WTC11 (cell line): ENCODE results near the gene SPIRE1. TPM values are rescaled to one million over a fixed set of nuclear protein-coding genes. Genes with fewer than 3 reads are reported as not detected.

Experiments used
- ATAC-seq: fragments of 200-7000 bp; cut with Tn5 transposase; 2 replicates; pipeline ENCODE4 v1.10.0; 2021; ENCODE audit warnings: mild to moderate bottlenecking, moderate library complexity
- CTCF ChIA-PET: fragments of 300-600 bp; sonication (Branson Sonifier 250); formaldehyde crosslinking; loops from one replicate; lab custom pipeline; 2021; ENCODE audit warnings: antibody characterized with exemption; lab: Charles Lee
- POLR2A ChIA-PET: fragments of 350-600 bp; sonication (Branson Sonifier 250); formaldehyde crosslinking; loops from one replicate; lab custom pipeline; 2021; ENCODE audit warnings: antibody characterized with exemption; lab: Charles Lee
- DNase-seq: peaks from one replicate; pipeline ENCODE4 v3.0.0; 2021; ENCODE audit warnings: low spot score
- H3K27ac Mint-ChIP-seq: 2 replicates; pipeline ENCODE4 v1.8.0; 2021; ENCODE audit warnings: mixed read lengths
- H3K27me3 Mint-ChIP-seq: 2 replicates; pipeline ENCODE4 v1.8.0; 2021; ENCODE audit warnings: low read depth, mild to moderate bottlenecking, moderate library complexity, mixed read lengths
- H3K36me3 Mint-ChIP-seq: 2 replicates; pipeline ENCODE4 v1.8.0; 2021; ENCODE audit warnings: mixed read lengths
- H3K4me1 Mint-ChIP-seq: 2 replicates; pipeline ENCODE4 v1.8.0; 2022; ENCODE audit warnings: mixed read lengths
- H3K4me3 Mint-ChIP-seq: 2 replicates; pipeline ENCODE4 v1.8.0; 2021; ENCODE audit warnings: mild to moderate bottlenecking, moderate library complexity, mixed read lengths
- H3K9me3 Mint-ChIP-seq: 2 replicates; pipeline ENCODE4 v1.8.0; 2021; ENCODE audit warnings: mixed read lengths
- AFF4 ChIP-seq: sonication (generic); formaldehyde crosslinking; IDR thresholded peaks from 2 replicates; pipeline ENCODE4 v1.8.1; 2023; ENCODE audit warnings: mild to moderate bottlenecking, missing genetic modification reagents, borderline replicate concordance
- ELF4 ChIP-seq: sonication (generic); formaldehyde crosslinking; IDR thresholded peaks from 2 replicates; pipeline ENCODE4 v1.8.1; 2022; ENCODE audit warnings: low read depth, mild to moderate bottlenecking, moderate library complexity, missing genetic modification reagents
- GRHL2 ChIP-seq: fragments of 250-450 bp; sonication (Bioruptor Pico); IDR thresholded peaks from 2 replicates; pipeline ENCODE4 v1.8.0; 2022; ENCODE audit warnings: mild to moderate bottlenecking, moderate library complexity; ENCODE audit not compliant: insufficient replicate concordance, severe bottlenecking
- JAZF1 ChIP-seq: fragments of 250-450 bp; sonication (Bioruptor Pico); IDR thresholded peaks from 2 replicates; pipeline ENCODE4 v1.9.0; 2021; ENCODE audit warnings: moderate library complexity, mild to moderate bottlenecking, inconsistent platforms
- MYBL2 ChIP-seq: sonication (generic); formaldehyde crosslinking; IDR thresholded peaks from 2 replicates; pipeline ENCODE4 v1.8.1; 2023; ENCODE audit warnings: mild to moderate bottlenecking, moderate library complexity, missing genetic modification reagents
- PREB ChIP-seq: sonication (generic); formaldehyde crosslinking; IDR thresholded peaks from 2 replicates; pipeline ENCODE4 v1.8.1; 2022; ENCODE audit warnings: mild to moderate bottlenecking, missing genetic modification reagents, moderate library complexity, borderline replicate concordance
- RELA ChIP-seq: sonication (generic); formaldehyde crosslinking; IDR thresholded peaks from 2 replicates; pipeline ENCODE4 v1.8.1; 2022; ENCODE audit warnings: missing genetic modification reagents, mild to moderate bottlenecking, borderline replicate concordance
- RORB ChIP-seq: fragments of 250-450 bp; sonication (Bioruptor Pico); IDR thresholded peaks from 2 replicates; pipeline ENCODE4 v1.9.0; 2021; ENCODE audit warnings: mild to moderate bottlenecking
- SMAD4 ChIP-seq: sonication (generic); formaldehyde crosslinking; IDR thresholded peaks from 2 replicates; pipeline ENCODE4 v1.8.0; 2022; ENCODE audit warnings: mild to moderate bottlenecking, missing genetic modification reagents
- SOX15 ChIP-seq: fragments of 250-450 bp; sonication (Bioruptor Pico); IDR thresholded peaks from 2 replicates; pipeline ENCODE4 v1.9.0; 2021; ENCODE audit warnings: mild to moderate bottlenecking
- USF2 ChIP-seq: sonication (generic); formaldehyde crosslinking; IDR thresholded peaks from 2 replicates; pipeline ENCODE4 v1.8.1; 2023; ENCODE audit warnings: mild to moderate bottlenecking, missing genetic modification reagents, moderate library complexity
- ZBTB43 ChIP-seq: sonication (generic); formaldehyde crosslinking; IDR thresholded peaks from 2 replicates; pipeline ENCODE4 v1.8.1; 2023; ENCODE audit warnings: mild to moderate bottlenecking, missing genetic modification reagents
- ZNF121 ChIP-seq: sonication (generic); formaldehyde crosslinking; IDR thresholded peaks from 2 replicates; pipeline ENCODE4 v1.8.0; 2023; ENCODE audit warnings: missing genetic modification reagents
- ZNF219 ChIP-seq: sonication (generic); formaldehyde crosslinking; IDR thresholded peaks from 2 replicates; pipeline ENCODE4 v1.8.0; 2023; ENCODE audit warnings: missing genetic modification reagents, mild to moderate bottlenecking, borderline replicate concordance
- ZNF396 ChIP-seq: fragments of 250-450 bp; sonication (Bioruptor Pico); IDR thresholded peaks from 2 replicates; pipeline ENCODE4 v1.8.0; 2021; ENCODE audit warnings: mild to moderate bottlenecking, moderate library complexity, borderline replicate concordance
- ZNF532 ChIP-seq: fragments of 250-450 bp; sonication (Bioruptor Pico); IDR thresholded peaks from 2 replicates; pipeline ENCODE4 v1.9.0; 2021; ENCODE audit warnings: mild to moderate bottlenecking, borderline replicate concordance
- total RNA-seq: library from RNA; stranded (reverse); gene quantifications from 3 replicates; pipeline ENCODE4 v1.2.3, GENCODE V29; 2021
- TF ChIP-seq, protein P1 (sequence below): sonication (generic); formaldehyde crosslinking; IDR thresholded peaks from 2 replicates; pipeline ENCODE4 v1.8.1; 2022; ENCODE audit warnings: low read depth, mild to moderate bottlenecking, moderate library complexity, missing genetic modification reagents, borderline replicate concordance
- TF ChIP-seq, protein P2 (sequence below): fragments of 250-450 bp; sonication (Bioruptor Pico); IDR thresholded peaks from 2 replicates; pipeline ENCODE4 v1.8.0; 2021; ENCODE audit warnings: mild to moderate bottlenecking
- TF ChIP-seq, protein P3 (sequence below): fragments of 200-600 bp; IDR thresholded peaks from 2 replicates; pipeline ENCODE4 v1.8.0; 2022; ENCODE audit warnings: antibody characterized with exemption

Gene SPIRE1
- total RNA-seq, 1 experiment from 2014 or later, result 19.3 TPM

- no peak for TF ChIP-seq AFF4
- no peak for TF ChIP-seq ZNF532 (CRISPR knock-in tag)
- TF ChIP-seq, protein P1, sequence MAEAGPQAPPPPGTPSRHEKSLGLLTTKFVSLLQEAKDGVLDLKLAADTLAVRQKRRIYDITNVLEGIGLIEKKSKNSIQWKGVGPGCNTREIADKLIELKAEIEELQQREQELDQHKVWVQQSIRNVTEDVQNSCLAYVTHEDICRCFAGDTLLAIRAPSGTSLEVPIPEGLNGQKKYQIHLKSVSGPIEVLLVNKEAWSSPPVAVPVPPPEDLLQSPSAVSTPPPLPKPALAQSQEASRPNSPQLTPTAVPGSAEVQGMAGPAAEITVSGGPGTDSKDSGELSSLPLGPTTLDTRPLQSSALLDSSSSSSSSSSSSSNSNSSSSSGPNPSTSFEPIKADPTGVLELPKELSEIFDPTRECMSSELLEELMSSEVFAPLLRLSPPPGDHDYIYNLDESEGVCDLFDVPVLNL (CRISPR knock-in tag), result no peak
- TF ChIP-seq RELA (CRISPR knock-in tag), result no peak
- TF ChIP-seq, protein P2, sequence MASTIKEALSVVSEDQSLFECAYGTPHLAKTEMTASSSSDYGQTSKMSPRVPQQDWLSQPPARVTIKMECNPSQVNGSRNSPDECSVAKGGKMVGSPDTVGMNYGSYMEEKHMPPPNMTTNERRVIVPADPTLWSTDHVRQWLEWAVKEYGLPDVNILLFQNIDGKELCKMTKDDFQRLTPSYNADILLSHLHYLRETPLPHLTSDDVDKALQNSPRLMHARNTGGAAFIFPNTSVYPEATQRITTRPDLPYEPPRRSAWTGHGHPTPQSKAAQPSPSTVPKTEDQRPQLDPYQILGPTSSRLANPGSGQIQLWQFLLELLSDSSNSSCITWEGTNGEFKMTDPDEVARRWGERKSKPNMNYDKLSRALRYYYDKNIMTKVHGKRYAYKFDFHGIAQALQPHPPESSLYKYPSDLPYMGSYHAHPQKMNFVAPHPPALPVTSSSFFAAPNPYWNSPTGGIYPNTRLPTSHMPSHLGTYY (CRISPR knock-in tag), result no peak
- TF ChIP-seq ZBTB43, result no peak
Measured at GRCh38 chr18:12657684-12658425, at the start of gene SPIRE1 (continued).

DNA sequence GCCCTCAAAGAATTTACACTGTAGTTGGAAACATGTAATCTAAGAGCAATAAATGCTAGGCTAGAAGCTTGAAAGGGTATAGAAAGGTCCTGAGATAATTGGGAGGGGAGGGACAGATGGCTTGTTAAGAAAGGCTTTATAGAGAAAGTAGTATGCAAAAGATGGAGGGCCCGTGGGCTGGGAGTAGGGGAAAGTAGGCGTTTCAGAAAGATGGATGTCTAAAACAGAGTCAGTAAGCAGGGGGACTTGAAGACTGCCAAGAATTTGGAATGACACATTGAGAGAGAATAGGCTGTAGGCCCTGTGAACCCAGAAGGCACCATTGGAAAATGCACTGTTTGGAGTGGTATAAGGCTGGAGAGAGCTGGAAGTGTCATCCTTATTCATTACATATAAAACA, 45.8 kb upstream of the SPIRE1 start:
- Mint-ChIP-seq H3K4me1 (peaks cover 28% of the 10 kb centered on the region), H3K36me3 (peaks cover 28% of the 10 kb centered on the region), H3K27ac (peak overlapping the region; percentile 98), H3K4me3 (peak overlapping the region; percentile 100), H3K9me3 (no peaks in the 10 kb centered on the region), H3K27me3 (no peaks in the 10 kb centered on the region)
- ChIA-PET CTCF (interaction anchor here (1.0 kb wide), 1 partner anchor 23 kb away, joined by 3 read pairs; no protein-coding TSS in a partner anchor), POLR2A (interaction anchor here (1.2 kb wide), 1 partner anchor 327 kb away, joined by 4 read pairs; the partner anchor contains the start of gene AFG3L2)
- DNase-seq (no peak), ATAC-seq (no peak)
- no peak for TF ChIP-seq ZNF219 (CRISPR knock-in tag)
- TF ChIP-seq JAZF1 (CRISPR knock-in tag), result no peak
- TF ChIP-seq, protein P3, sequence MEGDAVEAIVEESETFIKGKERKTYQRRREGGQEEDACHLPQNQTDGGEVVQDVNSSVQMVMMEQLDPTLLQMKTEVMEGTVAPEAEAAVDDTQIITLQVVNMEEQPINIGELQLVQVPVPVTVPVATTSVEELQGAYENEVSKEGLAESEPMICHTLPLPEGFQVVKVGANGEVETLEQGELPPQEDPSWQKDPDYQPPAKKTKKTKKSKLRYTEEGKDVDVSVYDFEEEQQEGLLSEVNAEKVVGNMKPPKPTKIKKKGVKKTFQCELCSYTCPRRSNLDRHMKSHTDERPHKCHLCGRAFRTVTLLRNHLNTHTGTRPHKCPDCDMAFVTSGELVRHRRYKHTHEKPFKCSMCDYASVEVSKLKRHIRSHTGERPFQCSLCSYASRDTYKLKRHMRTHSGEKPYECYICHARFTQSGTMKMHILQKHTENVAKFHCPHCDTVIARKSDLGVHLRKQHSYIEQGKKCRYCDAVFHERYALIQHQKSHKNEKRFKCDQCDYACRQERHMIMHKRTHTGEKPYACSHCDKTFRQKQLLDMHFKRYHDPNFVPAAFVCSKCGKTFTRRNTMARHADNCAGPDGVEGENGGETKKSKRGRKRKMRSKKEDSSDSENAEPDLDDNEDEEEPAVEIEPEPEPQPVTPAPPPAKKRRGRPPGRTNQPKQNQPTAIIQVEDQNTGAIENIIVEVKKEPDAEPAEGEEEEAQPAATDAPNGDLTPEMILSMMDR, result no peak
- TF ChIP-seq ZNF121 (CRISPR knock-in tag), result no peak
- TF ChIP-seq USF2, result no peak
- no peak for TF ChIP-seq GRHL2
- TF ChIP-seq PREB (CRISPR knock-in tag), result no peak
- TF ChIP-seq ZNF396 (CRISPR knock-in tag), result no peak
- no peak for TF ChIP-seq ELF4 (CRISPR knock-in tag)
- no peak for TF ChIP-seq SOX15 (CRISPR knock-in tag)
- TF ChIP-seq MYBL2 (CRISPR knock-in tag), result no peak
- no peak for TF ChIP-seq SMAD4 (CRISPR knock-in tag)
- no peak for TF ChIP-seq RORB (CRISPR knock-in tag)
